Mucosa of descending colon (tissue), 3 donors: ENCODE results near the gene DPY19L3. TPM values are rescaled to one million over a fixed set of nuclear protein-coding genes. Genes with fewer than 3 reads are reported as not detected.

Experiments used
- ATAC-seq: fragments of 200-7000 bp; cut with Tn5 transposase; one replicate; pipeline ENCODE4 v1.9.1; 2020; ENCODE audit warnings: mild to moderate bottlenecking, moderate library complexity
- DNase-seq, 3 donors: peaks; one replicate each; pipeline ENCODE4 v3.0.0-alpha.2; 2020
- H3K36me3 ChIP-seq: fragments of 200-600 bp; one replicate; pipeline ENCODE4 v1.8.0; 2021; ENCODE audit warnings: low read depth, mild to moderate bottlenecking
- H3K4me1 ChIP-seq: fragments of 200-600 bp; one replicate; pipeline ENCODE4 v1.8.0; 2021; ENCODE audit warnings: low read depth, mild to moderate bottlenecking
- H3K4me3 ChIP-seq: fragments of 200-600 bp; one replicate; pipeline ENCODE4 v1.8.0; 2021; ENCODE audit warnings: mild to moderate bottlenecking
- H3K9me3 ChIP-seq: fragments of 200-600 bp; one replicate; pipeline ENCODE4 v1.8.0; 2021; ENCODE audit warnings: mild to moderate bottlenecking
- CTCF ChIP-seq: fragments of 200-600 bp; IDR thresholded peaks from one replicate; pipeline ENCODE4 v1.8.0; 2022; ENCODE audit warnings: antibody characterized with exemption, mild to moderate bottlenecking
- intact Hi-C, 2 donors: fragments of 100-400 bp; cut with DNase I in 1 of 2; cut with micrococcal nuclease in 1 of 2; formaldehyde crosslinking; loops; one replicate each; pipeline versions ENCODE4 v1.11.0 to v1.11.1; 2022; cut with DNase I, micrococcal nuclease
- total RNA-seq, 3 donors: library from RNA; stranded (reverse); fragmentation: NEBNext Ultra II Directional in 2 of 3; extraction: Animal tissue kit (Norgen Biotek cat#: 25700) in 2 of 3; gene quantifications; one replicate each; pipeline versions ENCODE4 v1.2.1 to v1.2.4, GENCODE V29; 2021 to 2023
- donor health status: DM: no; HTN: no; CAD: no; lungs with moderate emphysema.
- donor health status: DM: no; HTN: no; CAD: no.
- donor health status: DM: no; HTN: yes; CAD: no.

The DPY19L3 gene
- total RNA-seq, 3 donors from 2014 or later = 20.0 to 24.0 (median 21.5) TPM

GRCh38 chr19:32450217-32450616 lies 44.6 kb downstream of the DPY19L3 start:
- ATAC-seq (no peak), DNase-seq (no peak)
- Histone ChIP-seq H3K36me3 (no peaks in the 10 kb centered on the region), H3K4me3 (no peak overlapping the region), H3K9me3 (no peaks in the 10 kb centered on the region), H3K4me1 (no peaks in the 10 kb centered on the region)
- no peak for TF ChIP-seq CTCF
- intact Hi-C loops = no loop called here

- intact Hi-C loops = no loop called here
- TF ChIP-seq CTCF = no peak
Observed at GRCh38 chr19:32453736-32454135, 48.2 kb downstream of the DPY19L3 start.

GRCh38 chr19:32456406-32456805 lies 50.8 kb downstream of the DPY19L3 start:
- H3K36me3 ChIP-seq = no peaks in the 10 kb centered on the region
- no peak for DNase-seq

More at GRCh38 chr19:32453736-32454135, 48.2 kb downstream of the DPY19L3 start:
- H3K36me3 ChIP-seq = no peaks in the 10 kb centered on the region
- no peaks in the 10 kb centered on the region for H3K4me1 ChIP-seq
- ATAC-seq (no peak), DNase-seq (no peak)
- no peaks in the 10 kb centered on the region for H3K9me3 ChIP-seq
- no peak overlapping the region for H3K4me3 ChIP-seq

GRCh38 chr19:32457571-32458158 lies 52.1 kb downstream of the DPY19L3 start:
- ATAC-seq (no peak), DNase-seq (no peak)
- intact Hi-C loops = no loop called here
- Histone ChIP-seq H3K4me3 (no peak overlapping the region), H3K9me3 (no peaks in the 10 kb centered on the region), H3K4me1 (no peaks in the 10 kb centered on the region), H3K36me3 (no peaks in the 10 kb centered on the region)
- no peak for TF ChIP-seq CTCF

More at GRCh38 chr19:32456406-32456805, 50.8 kb downstream of the DPY19L3 start:
- Histone ChIP-seq H3K9me3 (no peaks in the 10 kb centered on the region), H3K4me1 (no peaks in the 10 kb centered on the region), H3K4me3 (no peak overlapping the region)
- intact Hi-C loops = no loop called here
- ATAC-seq = no peak
- no peak for TF ChIP-seq CTCF

- intact Hi-C loops = no loop called here
- no peaks in the 10 kb centered on the region for H3K36me3 ChIP-seq
- H3K9me3 ChIP-seq = no peaks in the 10 kb centered on the region
- DNase-seq = no peak
- no peak for ATAC-seq
- TF ChIP-seq CTCF = no peak
- H3K4me3 ChIP-seq = no peak overlapping the region
- H3K4me1 ChIP-seq = no peaks in the 10 kb centered on the region
Observed at GRCh38 chr19:32458500-32459123, 53.0 kb downstream of the DPY19L3 start.
